Measurements from ENCODE around the gene PPP1R14D. TPM values are rescaled to one million over a fixed set of nuclear protein-coding genes. Genes with fewer than 3 reads are reported as not detected.

PPP1R14D gene
- polyA plus RNA-seq, 3 donors, result not detected

DNA sequence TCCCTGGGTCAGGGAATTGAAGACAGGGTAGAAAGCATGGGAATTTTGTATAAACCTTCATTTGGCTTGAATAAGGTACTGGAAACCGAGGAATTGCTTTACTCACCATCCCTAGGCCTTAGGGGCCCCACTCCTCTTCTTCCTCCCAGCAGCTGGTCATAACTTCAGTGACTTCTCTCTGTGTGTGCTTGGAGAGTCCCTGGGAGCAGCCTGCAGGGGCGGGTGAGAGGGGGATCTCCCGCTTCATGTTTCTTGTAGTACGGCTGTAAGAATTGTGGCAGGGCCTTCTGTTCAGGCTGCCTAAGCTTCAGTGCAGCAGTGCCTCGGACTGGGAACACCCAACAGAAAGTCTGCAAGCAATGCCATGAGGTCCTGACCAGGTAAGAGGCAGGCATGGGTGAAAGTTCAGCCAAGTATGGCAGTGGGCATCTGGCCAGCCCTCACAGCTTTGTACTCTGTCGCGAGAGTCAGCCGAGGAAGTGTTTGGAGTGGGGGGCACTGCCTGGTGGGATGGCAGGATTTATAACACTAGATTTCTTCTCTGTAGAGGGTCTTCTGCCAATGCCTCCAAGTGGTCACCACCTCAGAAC is 19.6 kb downstream of the PPP1R14D start:
- Histone ChIP-seq H3K4me3 (replicated peaks in 1 of 3; ENCODE audit: low read depth in 2 of 3, low read length in 3 of 3) (no peak overlapping the region), H3K9me3 (replicated peaks in 1 of 2; ENCODE audit: control insufficient read depth in 1 of 2, insufficient read depth in 1 of 2, low read length in 2 of 2) (no peaks in the 10 kb centered on the region), H3K4me2 (replicated peaks; ENCODE audit: extremely low read depth, low read length, poor library complexity, severe bottlenecking) (no peak overlapping the region), H2AFZ (ENCODE audit: insufficient read depth, low read depth, low read length, poor library complexity, severe bottlenecking) (no peak overlapping the region), H3K27ac (ENCODE audit: low read depth in 1 of 2, low read length in 2 of 2) (no peak overlapping the region), H3K4me1 (ENCODE audit: control insufficient read depth in 1 of 2, insufficient read depth in 2 of 2, low read length in 2 of 2) (peaks cover 14 to 21% of the 10 kb centered on the region in 2 donors), H3K9ac (ENCODE audit: insufficient read depth, low read length, poor library complexity, severe bottlenecking) (no peak overlapping the region), H3K79me2 (ENCODE audit: insufficient read depth, low read length) (peaks cover 41% of the 10 kb centered on the region), H3K27me3 (ENCODE audit: control insufficient read depth in 2 of 2, insufficient read depth in 2 of 2, low read length in 2 of 2) (no peaks in the 10 kb centered on the region), H4K20me1 (ENCODE audit: insufficient read depth, low read length) (no peaks in the 10 kb centered on the region), H3K36me3 (replicated peaks in 1 of 2; ENCODE audit: control insufficient read depth in 1 of 2, insufficient read depth in 2 of 2, low read length in 2 of 2) (peaks cover 29 to 45% of the 10 kb centered on the region in 2 donors)
- TF ChIP-seq, protein P1, sequence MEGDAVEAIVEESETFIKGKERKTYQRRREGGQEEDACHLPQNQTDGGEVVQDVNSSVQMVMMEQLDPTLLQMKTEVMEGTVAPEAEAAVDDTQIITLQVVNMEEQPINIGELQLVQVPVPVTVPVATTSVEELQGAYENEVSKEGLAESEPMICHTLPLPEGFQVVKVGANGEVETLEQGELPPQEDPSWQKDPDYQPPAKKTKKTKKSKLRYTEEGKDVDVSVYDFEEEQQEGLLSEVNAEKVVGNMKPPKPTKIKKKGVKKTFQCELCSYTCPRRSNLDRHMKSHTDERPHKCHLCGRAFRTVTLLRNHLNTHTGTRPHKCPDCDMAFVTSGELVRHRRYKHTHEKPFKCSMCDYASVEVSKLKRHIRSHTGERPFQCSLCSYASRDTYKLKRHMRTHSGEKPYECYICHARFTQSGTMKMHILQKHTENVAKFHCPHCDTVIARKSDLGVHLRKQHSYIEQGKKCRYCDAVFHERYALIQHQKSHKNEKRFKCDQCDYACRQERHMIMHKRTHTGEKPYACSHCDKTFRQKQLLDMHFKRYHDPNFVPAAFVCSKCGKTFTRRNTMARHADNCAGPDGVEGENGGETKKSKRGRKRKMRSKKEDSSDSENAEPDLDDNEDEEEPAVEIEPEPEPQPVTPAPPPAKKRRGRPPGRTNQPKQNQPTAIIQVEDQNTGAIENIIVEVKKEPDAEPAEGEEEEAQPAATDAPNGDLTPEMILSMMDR (IDR thresholded peaks at IDR 0.05), result no peak
- intact Hi-C loops (cut with micrococcal nuclease), result loop anchor here (5.0 to 10.0 kb wide), 3 partner anchors 54 to 112 kb away; partner anchors contain the start of genes RAD51 (in 1 of the 2), RMDN3 (in 1 of the 2) and VPS18 (in 1 of the 2)
- no peak for DNase-seq
- H3K27ac Mint-ChIP-seq, result peak overlapping the region in 1 of 7 donors; percentile 18
- peaks cover 32 to 48% of the 10 kb centered on the region in 2 donors for H3K36me3 Mint-ChIP-seq
- H3K4me3 Mint-ChIP-seq, result no peak overlapping the region
- H3K4me1 Mint-ChIP-seq, result peaks cover 25% of the 10 kb centered on the region
- peaks cover 0 to 4% (median 3%) of the 10 kb centered on the region in 3 donors for H3K27me3 Mint-ChIP-seq (ENCODE audit: low read depth in 3 of 3)
- peaks cover 0 to 2% (median 0%) of the 10 kb centered on the region in 7 donors for H3K9me3 Mint-ChIP-seq
- 89% methylated on average over 4 of the region's 8 CpGs for WGBS (ENCODE audit: insufficient coverage)

DNA sequence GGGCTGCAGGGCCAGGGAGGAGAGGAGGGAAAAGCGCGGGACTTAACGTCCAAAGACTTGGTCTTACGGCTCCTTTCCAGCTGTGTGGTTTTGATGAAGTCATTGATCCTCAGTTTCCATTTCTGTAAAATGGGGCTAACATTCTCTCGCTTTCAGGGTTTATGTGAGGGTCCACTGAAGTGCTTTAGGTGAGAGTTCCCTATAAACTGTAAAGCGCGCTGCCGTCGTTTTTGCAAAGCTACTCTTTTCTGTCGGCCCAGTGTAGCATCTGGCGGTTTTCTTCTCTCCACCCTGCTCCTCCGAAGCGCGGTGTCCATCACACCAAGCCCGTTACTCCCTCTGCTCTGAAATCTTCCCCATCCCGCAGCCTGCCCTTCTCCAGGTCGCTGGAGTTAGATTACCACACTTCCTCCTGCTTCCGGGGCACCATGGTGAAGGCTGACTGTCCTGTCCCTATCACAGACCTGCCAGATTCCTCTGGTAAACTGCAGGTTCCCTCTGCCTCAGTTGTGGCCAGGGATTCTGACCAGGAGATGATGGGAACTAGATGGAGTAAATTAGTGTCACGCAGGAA is 20.5 kb downstream of the PPP1R14D start:
- Histone ChIP-seq H3K9ac (ENCODE audit: insufficient read depth, low read length, poor library complexity, severe bottlenecking) (peak overlapping the region; percentile 89), H3K27ac (ENCODE audit: low read depth in 1 of 2, low read length in 2 of 2) (peak overlapping the region in 1 of 2 donors; percentile 85), H2AFZ (ENCODE audit: insufficient read depth, low read depth, low read length, poor library complexity, severe bottlenecking) (peak overlapping the region; percentile 100), H3K4me3 (replicated peaks in 1 of 3; ENCODE audit: low read depth in 2 of 3, low read length in 3 of 3) (peak overlapping the region; percentile 82 to 100 (median 97)), H3K36me3 (replicated peaks in 1 of 2; ENCODE audit: control insufficient read depth in 1 of 2, insufficient read depth in 2 of 2, low read length in 2 of 2) (peaks cover 20 to 44% of the 10 kb centered on the region in 2 donors), H3K4me2 (replicated peaks; ENCODE audit: extremely low read depth, low read length, poor library complexity, severe bottlenecking) (peak overlapping the region; percentile 81), H3K79me2 (ENCODE audit: insufficient read depth, low read length) (peaks cover 50% of the 10 kb centered on the region), H3K27me3 (ENCODE audit: control insufficient read depth in 2 of 2, insufficient read depth in 2 of 2, low read length in 2 of 2) (no peaks in the 10 kb centered on the region), H3K9me3 (replicated peaks in 1 of 2; ENCODE audit: control insufficient read depth in 1 of 2, insufficient read depth in 1 of 2, low read length in 2 of 2) (no peaks in the 10 kb centered on the region), H4K20me1 (ENCODE audit: insufficient read depth, low read length) (no peaks in the 10 kb centered on the region), H3K4me1 (ENCODE audit: control insufficient read depth in 1 of 2, insufficient read depth in 2 of 2, low read length in 2 of 2) (peaks cover 14 to 21% of the 10 kb centered on the region in 2 donors)
- peak overlapping the region in 5 of 7 donors; percentile 68 to 97 (median 95) for H3K27ac Mint-ChIP-seq
- peak overlapping the region; percentile 97 for H3K4me3 Mint-ChIP-seq
- no peak for DNase-seq
- intact Hi-C loops (cut with micrococcal nuclease), result loop anchor here (1.0 to 10.0 kb wide), 5 partner anchors 47 to 114 kb away; partner anchors contain the start of genes RAD51 (in 1 of the 2), RMDN3 (in 1 of the 2) and VPS18 (in 1 of the 2)
- H3K36me3 Mint-ChIP-seq, result peaks cover 23 to 42% of the 10 kb centered on the region in 2 donors
- 7% methylated on average over 19 of the region's 19 CpGs for WGBS (ENCODE audit: insufficient coverage)
- H3K4me1 Mint-ChIP-seq, result peaks cover 27% of the 10 kb centered on the region
- peaks cover 0 to 2% (median 0%) of the 10 kb centered on the region in 7 donors for H3K9me3 Mint-ChIP-seq
- H3K27me3 Mint-ChIP-seq (ENCODE audit: low read depth in 3 of 3), result peaks cover 0 to 4% (median 3%) of the 10 kb centered on the region in 3 donors
- TF ChIP-seq, protein P1 (IDR thresholded peaks at IDR 0.05), result no peak
